Activated CD8-positive, alpha-beta memory T cell treated with anti-CD3 and anti-CD28 coated beads for 4 hours (primary cell): ENCODE results near the gene PCGF3.
"Not testable (repeated sequence)": the region's sequence is repeated elsewhere in the genome, so short reads cannot be mapped to it uniquely, and the experiment has no call there.

Experiments
- DNase-seq, 2 donors: peaks; one replicate each; pipeline ENCODE4 v3.0.0-alpha.2; 2020; ENCODE audit warnings: low read depth in 2 of 2

Gene PCGF3

DNA sequence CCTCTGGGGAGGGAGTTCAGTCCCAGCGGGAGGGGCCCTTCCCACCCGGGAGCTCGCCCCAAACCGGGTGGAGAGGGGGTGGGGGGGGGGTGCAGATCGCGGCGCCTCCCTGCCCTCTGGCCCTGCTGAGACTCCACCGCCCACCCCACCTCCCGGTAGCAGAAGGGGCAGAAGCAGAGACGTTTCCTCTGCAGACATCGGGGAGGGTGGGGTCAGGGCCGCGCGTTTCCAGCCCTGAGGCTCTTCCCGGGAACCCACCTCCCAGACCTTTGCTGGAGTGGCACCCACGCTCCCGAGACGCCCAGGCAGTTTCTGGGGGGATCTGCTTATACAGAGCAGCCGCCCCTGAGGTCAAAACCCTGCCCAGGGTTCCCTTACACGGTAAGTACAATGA, 90.1 kb downstream of the PCGF3 start:
- DNase-seq = no peak

DNA sequence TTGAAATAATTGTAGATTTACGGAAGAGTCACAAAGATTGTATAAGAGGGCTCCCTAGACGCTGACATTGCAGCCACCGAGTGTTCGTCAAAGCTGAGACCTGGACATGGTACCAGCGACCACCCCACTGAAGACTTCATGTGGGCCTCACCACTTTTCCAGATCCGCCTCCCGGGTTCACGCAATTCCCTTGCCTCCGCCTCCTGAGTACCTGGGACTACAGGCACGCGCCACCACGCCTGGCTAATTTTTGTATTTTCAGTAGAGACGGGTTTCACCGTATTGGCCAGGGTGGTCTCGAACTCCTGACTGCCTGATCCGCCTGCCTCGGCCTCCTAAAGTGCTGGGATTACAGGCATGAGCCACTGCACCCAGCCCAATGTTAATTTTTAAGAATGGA, 90.6 kb downstream of the PCGF3 start:
- DNase-seq = no peak

DNA sequence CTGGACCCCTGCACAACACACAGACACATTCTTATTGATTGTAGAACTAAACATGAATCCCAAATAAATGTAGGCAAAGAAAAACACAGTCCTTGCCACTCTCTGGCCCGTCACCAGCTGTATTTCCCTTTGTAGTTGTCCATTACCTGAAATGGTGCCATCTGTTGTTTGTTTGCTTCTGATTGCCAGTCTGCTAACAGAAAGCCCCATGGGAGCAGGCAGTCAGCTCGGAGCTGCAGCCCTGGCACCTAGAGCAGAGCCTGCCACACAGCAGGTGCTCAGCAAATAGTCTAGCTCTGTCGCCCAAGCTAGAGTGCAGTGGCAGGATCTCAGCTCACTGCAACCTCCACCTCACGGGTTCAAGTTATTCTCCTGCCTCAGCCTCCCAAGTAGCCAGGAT, 91.4 kb downstream of the PCGF3 start:
- no peak for DNase-seq

DNA sequence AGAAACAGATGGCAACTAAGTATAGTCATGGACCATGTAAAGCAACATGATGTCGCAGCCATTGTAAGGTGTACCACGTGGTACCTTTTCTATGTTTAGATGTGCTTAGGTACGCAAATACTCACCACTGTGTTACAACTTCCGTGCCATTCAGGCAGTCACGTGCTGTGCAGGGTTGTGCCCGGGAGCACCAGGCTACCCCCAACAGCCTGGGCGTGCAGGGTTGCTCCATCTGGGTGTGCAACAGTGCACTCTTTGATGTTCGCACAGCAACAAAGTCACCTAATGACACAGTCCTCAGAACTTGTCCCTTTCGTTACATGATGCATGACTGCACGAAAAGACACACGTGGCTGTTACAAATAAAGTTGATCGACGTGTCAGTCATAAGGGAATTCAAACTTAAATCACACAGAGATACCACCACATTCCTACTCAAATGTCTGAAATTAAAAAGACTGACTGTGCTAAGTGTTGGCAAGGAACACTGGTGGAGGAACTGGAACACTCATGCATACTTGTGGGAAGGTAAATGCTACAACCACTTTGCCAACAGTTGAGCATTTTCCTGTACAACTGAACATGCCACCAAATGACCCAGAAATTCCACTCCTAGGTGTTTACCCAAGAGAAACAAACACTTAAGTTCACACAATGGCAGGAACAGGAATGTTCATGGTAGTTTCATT, 95.9 kb downstream of the PCGF3 start:
- no peak for DNase-seq

DNA sequence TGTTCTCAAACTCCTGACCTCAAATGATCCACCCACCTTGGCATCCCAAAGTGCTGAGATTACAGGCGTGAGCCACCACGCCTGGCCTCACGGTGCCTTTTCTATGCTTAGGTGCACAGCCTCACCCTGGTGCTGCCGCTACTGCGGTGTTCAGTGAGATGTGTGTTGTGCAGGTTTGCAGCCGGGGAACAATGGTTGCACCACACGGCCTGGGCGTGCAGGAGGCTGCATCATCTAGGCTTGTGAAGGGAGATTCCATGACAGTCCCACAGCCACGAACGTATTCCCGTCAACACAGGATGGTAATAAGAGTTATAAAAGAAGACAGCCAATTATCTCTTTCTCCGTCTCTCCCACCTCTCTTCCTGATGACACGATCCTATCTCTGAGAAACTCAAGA, 98.3 kb downstream of the PCGF3 start:
- DNase-seq = no peak

- DNase-seq = no peak
Observed at GRCh38 chr4:804804-805203, 99.2 kb downstream of the PCGF3 start.

- DNase-seq = not testable (repeated sequence)
Observed at GRCh38 chr4:806979-807378, 101.3 kb downstream of the PCGF3 start.

DNA sequence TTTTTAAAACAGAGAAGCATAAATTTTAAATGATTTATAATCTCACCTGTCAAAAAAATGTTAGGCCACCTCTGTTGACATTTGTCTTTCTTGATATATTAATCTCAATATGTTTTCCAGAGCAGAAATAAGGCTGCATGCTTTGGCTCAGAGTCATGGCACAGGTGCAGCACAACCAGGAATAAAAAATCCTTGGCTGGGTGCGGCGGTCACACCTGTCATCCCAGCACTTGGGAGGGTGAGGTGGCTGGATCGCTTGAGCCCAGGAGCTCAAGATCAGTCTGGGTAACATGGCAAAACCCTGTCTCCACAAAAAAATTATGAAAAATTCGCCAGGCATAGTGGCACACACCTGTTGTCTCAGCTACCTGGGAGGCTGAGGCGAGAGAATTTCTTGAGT, 102.2 kb downstream of the PCGF3 start:
- no peak for DNase-seq

GRCh38 chr4:808860-809570, 103.4 kb downstream of the PCGF3 start:
- no peak for DNase-seq

DNA sequence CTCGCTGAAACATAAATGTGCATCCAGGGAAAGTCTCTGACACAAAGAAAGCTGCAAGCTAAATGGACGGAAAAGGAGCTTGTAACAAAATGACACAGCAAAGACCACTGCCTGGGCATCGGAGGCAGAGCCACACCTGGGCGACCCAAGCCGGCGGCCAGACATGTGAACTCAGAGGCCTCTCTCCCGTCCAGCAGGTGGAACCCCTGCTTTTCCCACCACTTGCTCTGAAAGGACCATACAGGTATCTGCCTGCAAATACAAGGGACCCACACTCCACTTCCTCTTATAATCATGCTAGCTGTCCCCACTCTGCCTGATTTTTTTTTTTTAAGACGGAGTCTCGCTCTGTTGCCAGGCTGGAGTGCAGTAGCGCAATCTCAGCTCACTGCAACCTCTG, 108.3 kb downstream of the PCGF3 start:
- no peak for DNase-seq

- no peak for DNase-seq
Observed at GRCh38 chr4:814312-814850, 108.7 kb downstream of the PCGF3 start.

- no peak for DNase-seq
Observed at GRCh38 chr4:815464-816146, 110.0 kb downstream of the PCGF3 start.

GRCh38 chr4:818106-818921, 112.7 kb downstream of the PCGF3 start:
- no peak for DNase-seq

DNA sequence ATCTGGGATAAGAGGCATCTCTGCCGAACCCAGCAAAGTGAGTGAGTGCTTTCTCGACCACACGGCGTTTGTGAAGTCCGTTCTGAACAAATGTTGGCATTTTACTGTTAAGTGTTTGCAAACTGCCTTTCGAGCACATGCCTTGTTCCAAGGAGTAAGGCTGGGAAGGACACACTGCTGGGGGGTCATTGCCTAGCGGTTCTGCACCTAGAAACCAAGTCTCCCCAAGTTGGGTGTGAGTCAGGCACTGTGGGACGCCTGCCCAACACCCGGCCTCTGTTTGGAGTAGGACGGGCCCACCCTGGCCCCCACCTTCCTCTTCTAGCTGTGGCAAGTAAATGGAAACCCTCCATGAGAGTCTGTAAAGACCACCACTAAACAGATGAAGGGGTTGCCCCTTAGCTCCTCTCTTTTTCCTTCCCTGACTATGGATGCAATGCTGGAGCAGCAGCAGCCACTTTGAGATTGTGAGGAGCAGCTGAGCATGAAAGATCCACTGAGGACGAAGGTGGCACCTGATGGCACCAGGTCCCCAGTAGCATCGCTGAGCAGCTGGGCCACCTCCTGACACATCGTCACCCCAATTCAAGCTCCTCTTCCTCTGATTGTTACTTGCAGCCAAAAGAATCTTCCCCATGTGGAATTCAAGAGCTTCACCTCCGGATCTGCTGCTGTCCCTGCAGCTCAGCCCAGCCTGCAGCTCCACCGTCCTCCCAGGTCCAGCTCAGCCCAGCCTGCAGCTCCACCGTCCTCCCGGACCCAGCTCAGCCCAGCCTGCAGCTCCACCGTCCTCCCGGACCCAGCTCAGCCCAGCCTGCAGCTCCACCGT, 114.0 kb downstream of the PCGF3 start:
- no peak for DNase-seq
